ENCODE results near the gene FCER1G. TPM values are rescaled to one million over a fixed set of nuclear protein-coding genes. Genes with fewer than 3 reads are reported as not detected.

FCER1G gene
- total and polyA plus RNA-seq, 2 donors (not counting 3 experiments of a cell fraction or from before 2014, with no cell fraction given): 1.1 to 1.6 TPM

GRCh38 chr1:161201836-161202712 lies 13.0 kb upstream of the FCER1G start, which contains the start of gene NDUFS2:
NDUFS2 (plus strand) TSS chr1:161202367; CDS start chr1:161202386, 19 bp downstream.
- intact Hi-C loops (cut with micrococcal nuclease): loop anchor here (1.0 kb wide), 2 partner anchors 23 to 36 kb away; partner anchors contain the start of gene PPOX
- H3K27ac ChIP-seq (ENCODE audit: insufficient read depth, low read depth, low read length): peak within 1 kb of the TSS; percentile 98
- H3K4me3 ChIP-seq (replicated peaks in 1 of 3; ENCODE audit: insufficient read depth in 1 of 3, low read depth in 1 of 3, low read length in 3 of 3): peak within 1 kb of the TSS; percentile 72 to 96 (median 75)
- dilution Hi-C loops (cut with MboI; ENCODE audit: extremely low pct_ligation_motif_present, low sequenced_read_pairs): no loop called here
- no peak for TF ChIP-seq MAX (IDR thresholded peaks at IDR 0.05; ENCODE audit: insufficient read depth, insufficient read length)
- TF ChIP-seq POLR2A (IDR thresholded peaks at IDR 0.05; ENCODE audit: low read depth, low read length): peak; percentile 93
- no peak for TF ChIP-seq MYC (IDR thresholded peaks at IDR 0.05; ENCODE audit: low read depth, low read length)
- TF ChIP-seq EZH2 (IDR thresholded peaks at IDR 0.05; ENCODE audit: borderline replicate concordance, low read depth, low read length, severe bottlenecking): no peak
- no peak for TF ChIP-seq GATA2 (IDR thresholded peaks at IDR 0.05; ENCODE audit: insufficient read depth, insufficient read length, low read depth, low read length)
- TF ChIP-seq POLR2AphosphoS5 (IDR thresholded peaks at IDR 0.05; ENCODE audit: insufficient read depth, low read depth, low read length): peak; percentile 84
- peak in 1 of 2 donors; percentile 9 for TF ChIP-seq CTCF (IDR thresholded peaks at IDR 0.05; ENCODE audit: extremely low read depth in 1 of 2, insufficient read depth in 1 of 2, low read depth in 1 of 2, low read length in 2 of 2)
- no peak for TF ChIP-seq JUN (IDR thresholded peaks at IDR 0.05; ENCODE audit: borderline replicate concordance, insufficient read depth, insufficient read length, low read depth)
- no peak for TF ChIP-seq FOS (IDR thresholded peaks at IDR 0.05; ENCODE audit: borderline replicate concordance, insufficient read depth, low read length)
- DNase-seq (ENCODE audit: low read depth, low spot score): peak; percentile 98
- BruUV-seq (replicated peaks): TSS peak; percentile 49
- H3K9me3 ChIP-seq (replicated peaks; ENCODE audit: control insufficient read depth, insufficient read depth, low read length): no peaks in the 10 kb centered on the region
- H4K20me1 ChIP-seq (replicated peaks; ENCODE audit: control insufficient read depth, extremely low read depth, insufficient read depth, low read length): no peaks in the 10 kb centered on the region
- peak within 1 kb of the TSS; percentile 75 for H3K9ac ChIP-seq (replicated peaks; ENCODE audit: extremely low read depth, insufficient read depth, low read length)
- peaks cover 59% of the 10 kb centered on the region for H3K4me1 ChIP-seq (ENCODE audit: control insufficient read depth, extremely low read depth, insufficient read depth, low read length)
- FAIRE-seq: peak; percentile 96
- H3K79me2 ChIP-seq (ENCODE audit: control insufficient read depth, insufficient read depth, low read length): peaks cover 49% of the 10 kb centered on the region
- ChIA-PET POLR2A (interaction anchor here (0.8 to 1.7 kb wide), 5 partner anchors 11 to 112 kb away, joined by 3 to 15 read pairs (median 3); partner anchors contain the start of genes B4GALT3, PPOX and TOMM40L), CTCF (interaction anchor here (0.8 to 5.1 kb wide), 15 partner anchors 8 to 182 kb away, joined by 3 to 28 read pairs (median 5); partner anchors contain the start of genes B4GALT3, PPOX and TOMM40L)
- H3K27me3 ChIP-seq (ENCODE audit: control insufficient read depth in 2 of 2, insufficient read depth in 2 of 2, low read length in 2 of 2): no peaks in the 10 kb centered on the region
- H3K36me3 ChIP-seq (ENCODE audit: control insufficient read depth in 2 of 2, extremely low read depth in 1 of 2, insufficient read depth in 2 of 2, low read length in 2 of 2): peaks cover 4 to 7% of the 10 kb centered on the region in 2 experiments
- H3K9me1 ChIP-seq (replicated peaks; ENCODE audit: control insufficient read depth, extremely low read depth, insufficient read depth, low read length): no peaks in the 10 kb centered on the region
- H3K4me2 ChIP-seq (ENCODE audit: insufficient read depth, low read length): peak within 1 kb of the TSS; percentile 89
- H2AFZ ChIP-seq (ENCODE audit: low read depth, low read length): peak within 1 kb of the TSS; percentile 0

All from endothelial cell of umbilical vein (primary cell).